RWPE2 (cell line): ENCODE results near the gene JMJD4.

Experiments
- ATAC-seq: fragments of 200-7000 bp; cut with Tn5 transposase; 3 replicates; pipeline ENCODE4 v1.9.1; 2021; ENCODE audit warnings: low read depth
- DNase-seq: peaks from one replicate; pipeline ENCODE4 v3.0.0-alpha.2; 2020; ENCODE audit warnings: low spot score
- H3K27ac ChIP-seq: fragments of 450-650 bp; 2 replicates; pipeline ENCODE4 v1.5.1; 2017; ENCODE audit warnings: mild to moderate bottlenecking; ENCODE audit not compliant: poor library complexity, severe bottlenecking
- H3K27me3 ChIP-seq: fragments of 250-450 bp; sonication (Bioruptor Pico); 2 replicates; pipeline ENCODE4 v1.5.1; 2021; ENCODE audit warnings: mild to moderate bottlenecking, moderate library complexity; ENCODE audit not compliant: insufficient read depth, poor library complexity, severe bottlenecking
- H3K36me3 ChIP-seq: fragments of 250-450 bp; sonication (Bioruptor Pico); 2 replicates; pipeline ENCODE4 v1.5.1; 2020; ENCODE audit warnings: low read depth, mild to moderate bottlenecking, moderate library complexity
- H3K4me1 ChIP-seq: fragments of 250-450 bp; sonication (Bioruptor Pico); 2 replicates; pipeline ENCODE4 v1.5.1; 2021; ENCODE audit warnings: mild to moderate bottlenecking, moderate library complexity; ENCODE audit not compliant: insufficient read depth, poor library complexity, severe bottlenecking
- H3K4me3 ChIP-seq: fragments of 250-450 bp; sonication (Bioruptor Pico); 2 replicates; pipeline ENCODE4 v1.5.1; 2021; ENCODE audit warnings: mild to moderate bottlenecking, moderate library complexity; ENCODE audit not compliant: severe bottlenecking
- H3K9me3 ChIP-seq: fragments of 250-450 bp; sonication (Bioruptor Pico); 2 replicates; pipeline ENCODE4 v1.5.1; 2021; ENCODE audit warnings: mild to moderate bottlenecking, moderate library complexity; ENCODE audit not compliant: severe bottlenecking
- CTCF ChIP-seq: fragments of 450-650 bp; IDR thresholded peaks from one replicate; pipeline ENCODE4 v1.5.1; 2017; ENCODE audit warnings: mild to moderate bottlenecking, moderate library complexity; ENCODE audit not compliant: poor library complexity, severe bottlenecking

The JMJD4 gene

GRCh38 chr1:227685807-227686206 lies 49.3 kb downstream of the JMJD4 start:
- no peak for ATAC-seq
- Histone ChIP-seq H3K4me1 (no peaks in the 10 kb centered on the region), H3K27me3 (no peaks in the 10 kb centered on the region), H3K9me3 (no peaks in the 10 kb centered on the region), H3K36me3 (no peaks in the 10 kb centered on the region), H3K4me3 (no peak overlapping the region), H3K27ac (no peak overlapping the region)
- TF ChIP-seq CTCF: no peak
- DNase-seq: no peak
